Activated effector memory CD4-positive, alpha-beta T cell treated with Interleukin-2 at 50 U/mL for 16 hours (primary cell): ENCODE measurements around the gene SSH2.
"Not testable (repeated sequence)": the region's sequence is repeated elsewhere in the genome, so short reads cannot be mapped to it uniquely, and the experiment has no call there.

Experiments
- DNase-seq: peaks from one replicate; pipeline ENCODE4 v3.0.0-alpha.2; 2020

SSH2 gene

DNA sequence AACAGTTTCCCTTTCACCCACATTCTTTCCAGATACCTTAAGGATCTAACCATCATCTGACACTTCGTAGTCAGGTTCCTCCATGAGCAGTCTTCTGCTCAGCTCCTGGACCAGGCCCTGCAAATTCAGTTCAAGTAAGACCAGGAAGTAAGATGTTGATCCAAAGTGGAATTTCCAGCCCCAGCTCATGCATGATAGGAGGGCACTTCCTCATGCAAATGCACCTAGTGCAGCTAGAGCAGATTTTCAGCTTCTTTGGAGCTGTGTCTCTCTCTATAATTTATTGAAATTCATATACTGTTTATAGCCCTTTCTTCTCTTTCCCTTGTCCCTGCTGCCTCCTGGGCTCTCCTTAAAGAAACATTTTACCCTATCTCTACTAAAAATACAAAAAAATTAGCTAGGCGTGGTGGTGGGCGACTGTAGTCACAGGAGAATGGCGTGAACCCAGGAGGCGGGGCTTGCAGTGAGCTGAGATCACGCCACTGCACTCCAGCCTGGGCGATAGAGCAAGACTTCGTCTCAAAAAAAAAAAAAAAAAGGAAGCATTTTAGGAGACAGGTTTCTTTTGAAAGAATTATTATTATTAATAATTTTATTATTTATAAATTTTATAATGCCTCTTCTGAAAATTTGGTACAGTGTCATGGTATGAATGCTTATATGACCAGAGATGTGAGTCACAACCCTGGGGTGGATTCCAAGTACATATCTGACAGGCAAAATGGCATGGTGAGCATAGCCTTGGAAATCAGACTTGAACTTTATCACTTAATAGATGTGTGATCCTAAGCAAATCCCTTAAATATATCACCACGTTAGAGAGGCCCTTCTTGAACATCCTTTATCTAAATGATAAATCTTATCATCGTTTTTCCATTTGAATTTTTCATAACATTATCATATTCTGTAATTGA is 94.3 kb downstream of the SSH2 start:
- DNase-seq = no peak

DNA sequence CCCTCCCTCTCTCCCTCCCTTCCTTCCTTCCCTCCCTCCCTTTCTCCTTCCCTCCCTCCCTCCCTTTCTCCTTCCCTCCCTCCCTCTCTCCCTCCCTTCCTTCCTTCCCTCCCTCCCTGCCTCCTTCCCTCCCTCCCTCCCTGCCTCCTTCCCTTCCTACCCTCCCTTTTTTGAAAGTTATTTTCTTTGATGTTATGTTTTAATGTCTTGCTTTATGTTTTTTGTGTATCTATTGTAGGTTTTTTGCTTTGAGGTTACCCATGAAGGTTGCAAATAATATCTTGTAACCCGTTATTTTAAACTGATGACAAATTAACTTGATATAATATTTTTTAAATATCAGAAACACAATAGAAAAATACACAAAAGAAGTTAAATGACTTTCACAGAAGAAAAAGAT is 96.2 kb downstream of the SSH2 start:
- DNase-seq = no peak

DNA sequence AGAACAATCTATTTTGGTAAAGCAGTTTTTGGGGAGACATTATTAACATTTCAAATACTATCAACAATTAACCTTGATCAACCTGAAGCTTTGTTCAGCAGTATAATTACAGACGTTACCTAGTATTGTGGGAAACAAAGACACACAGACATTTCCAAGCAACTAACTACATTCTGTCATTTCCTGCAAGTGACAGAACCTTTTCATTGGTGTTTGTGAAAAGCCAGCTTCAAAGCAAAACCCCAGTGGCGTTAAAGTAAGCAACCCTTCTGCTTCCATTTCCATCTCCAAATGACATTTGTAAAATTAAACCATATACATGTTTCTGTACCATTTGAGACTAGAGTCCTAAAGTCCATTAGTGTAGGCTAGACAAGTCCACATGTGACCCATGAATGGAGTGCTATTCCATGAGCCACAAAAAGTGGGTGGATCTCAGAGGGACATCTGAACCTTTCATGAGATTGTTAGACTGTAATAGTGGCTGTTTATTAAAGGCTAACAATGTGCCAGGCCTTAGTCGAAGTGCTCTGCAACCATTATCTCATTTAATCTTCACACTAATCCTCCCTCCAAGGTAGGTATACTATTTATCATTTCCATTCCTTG is 101.2 kb downstream of the SSH2 start:
- no peak for DNase-seq

DNA sequence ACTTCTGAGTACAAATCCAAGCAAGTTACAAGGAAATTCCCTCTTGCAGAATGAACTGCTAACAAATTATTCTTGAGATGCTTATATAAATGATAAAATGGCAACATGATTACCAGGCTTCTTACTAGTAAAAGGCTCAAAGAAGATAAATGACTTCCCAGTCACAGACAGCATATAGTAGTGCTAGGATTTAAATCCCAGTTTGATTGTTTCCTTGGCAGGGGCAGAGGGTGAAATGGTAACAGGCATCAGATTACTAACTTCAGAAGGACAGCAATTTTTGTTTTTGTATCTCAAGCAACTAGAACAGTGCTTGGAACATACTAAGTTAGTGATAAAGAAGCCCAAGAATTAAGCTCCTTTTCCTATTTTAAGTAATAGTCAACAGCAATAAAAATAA is 102.8 kb downstream of the SSH2 start:
- DNase-seq = no peak

DNA sequence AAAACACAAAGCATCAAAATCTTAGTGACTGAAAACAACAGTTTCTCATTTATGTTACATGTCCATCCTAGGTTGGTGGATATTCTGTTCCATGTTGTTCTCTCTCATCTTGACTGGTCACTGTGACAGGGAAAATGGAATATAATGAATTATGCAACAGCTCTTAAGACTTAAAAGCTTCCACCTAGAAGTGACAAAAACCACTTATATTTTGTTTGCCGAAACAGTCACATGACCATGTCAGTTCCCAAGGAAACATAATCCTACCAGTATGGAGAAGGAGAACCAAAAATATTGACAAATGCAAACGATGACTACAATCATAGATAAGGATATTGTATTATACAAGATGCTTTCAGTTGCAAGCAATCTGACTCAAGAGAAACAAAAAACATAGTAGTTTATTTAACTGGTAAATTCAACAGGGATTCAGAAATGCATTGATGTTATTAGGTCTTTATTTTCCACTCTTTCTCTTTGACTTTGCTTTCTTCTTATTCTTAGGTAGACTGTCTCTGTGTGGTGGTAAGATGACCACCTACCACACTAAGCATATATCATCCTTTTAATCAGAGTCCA is 103.8 kb downstream of the SSH2 start:
- no peak for DNase-seq

DNA sequence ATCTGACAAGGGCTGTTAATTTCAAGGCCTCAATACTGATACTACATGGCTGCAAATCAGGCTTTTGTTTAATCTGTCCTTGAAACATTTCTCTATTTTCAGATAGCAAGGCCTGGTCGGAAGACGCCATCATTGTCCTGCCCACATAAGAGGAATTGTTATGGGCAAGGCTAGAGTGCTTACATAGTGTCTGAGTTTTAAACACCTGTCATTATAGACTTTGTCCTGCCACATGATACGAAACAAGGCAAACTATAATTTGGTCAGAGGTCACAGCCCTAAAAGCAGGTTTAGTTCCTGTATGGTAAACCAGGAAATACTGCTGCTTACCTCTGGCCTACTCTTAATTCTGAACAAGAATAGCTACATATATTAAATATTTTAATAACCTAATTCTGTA is 104.4 kb downstream of the SSH2 start:
- no peak for DNase-seq

DNA sequence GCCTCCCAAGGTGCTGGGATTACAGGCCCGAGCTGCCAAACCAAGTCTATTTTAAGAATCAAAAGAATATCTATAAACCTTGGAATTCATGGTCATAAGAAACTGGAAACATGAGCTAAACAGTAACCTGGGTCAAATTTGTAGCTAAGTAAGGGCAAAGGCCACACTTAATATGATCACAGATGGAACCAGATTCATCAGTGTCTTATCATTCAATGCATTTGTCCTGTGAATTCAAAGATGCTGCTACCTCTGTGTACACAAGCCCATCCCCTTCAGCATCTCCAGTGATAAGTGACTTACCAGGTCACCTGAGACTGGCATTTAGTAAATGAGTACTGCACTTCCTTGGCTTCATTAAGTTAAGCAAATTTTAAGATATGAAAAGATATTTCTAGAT is 108.1 kb downstream of the SSH2 start:
- no peak for DNase-seq

DNA sequence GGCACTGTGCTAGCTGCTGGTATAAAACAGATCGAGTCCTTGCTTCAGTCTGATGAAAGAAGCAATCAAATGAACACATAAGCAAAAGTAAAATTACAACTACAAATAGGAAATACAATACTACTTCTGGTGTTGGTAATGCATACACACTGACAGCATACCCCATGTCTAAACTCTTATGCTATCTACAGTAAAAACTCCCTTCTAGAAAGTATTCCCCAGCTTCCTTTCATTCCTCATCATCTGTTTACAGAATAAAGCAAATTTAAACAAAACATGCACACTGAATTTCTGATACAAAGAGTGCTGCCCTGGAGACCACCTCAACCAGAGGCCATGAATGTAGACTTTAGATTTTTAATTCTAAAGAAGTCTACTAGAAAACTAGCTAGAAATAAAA is 109.6 kb downstream of the SSH2 start:
- no peak for DNase-seq

DNA sequence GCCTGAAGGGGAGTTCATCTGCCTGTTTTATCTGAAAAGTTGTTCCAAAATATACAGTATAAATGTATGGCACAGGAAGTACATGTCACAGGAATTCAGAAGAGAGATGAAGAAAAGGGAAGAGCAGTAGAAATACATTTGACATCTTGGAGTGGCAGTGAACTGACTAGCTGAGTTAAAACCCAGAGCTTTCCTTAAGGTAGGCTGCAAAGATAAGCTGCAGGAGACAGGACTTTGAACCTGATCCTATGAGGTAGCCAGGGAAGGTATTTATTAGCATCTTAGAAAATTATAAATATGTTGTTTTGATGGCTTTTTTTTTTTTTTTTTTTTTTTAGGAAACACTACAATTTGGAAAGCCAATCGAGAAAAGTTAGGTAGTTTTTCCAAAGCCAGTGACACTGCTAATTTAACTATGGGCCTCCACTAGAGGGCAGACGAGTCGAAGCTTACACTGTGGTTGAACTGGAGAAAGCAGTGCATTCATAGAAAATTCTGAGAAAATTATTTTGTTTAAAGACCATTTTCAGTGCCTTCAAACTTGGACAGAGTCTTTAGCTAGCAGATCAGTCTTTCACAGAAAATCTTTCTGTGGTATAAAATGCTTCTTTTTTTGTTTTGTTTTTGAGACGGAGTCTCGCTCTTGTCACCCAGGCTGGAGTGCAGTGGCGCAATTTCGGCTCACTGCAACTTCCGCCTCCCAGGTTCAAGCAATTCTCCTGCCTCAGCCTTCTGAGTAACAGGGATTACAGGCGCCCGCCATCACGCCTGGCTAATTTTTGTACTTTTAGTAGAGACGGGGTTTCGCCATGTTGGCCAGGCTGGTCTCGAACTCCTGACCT is 122.3 kb downstream of the SSH2 start:
- peak; percentile 41 for DNase-seq

DNA sequence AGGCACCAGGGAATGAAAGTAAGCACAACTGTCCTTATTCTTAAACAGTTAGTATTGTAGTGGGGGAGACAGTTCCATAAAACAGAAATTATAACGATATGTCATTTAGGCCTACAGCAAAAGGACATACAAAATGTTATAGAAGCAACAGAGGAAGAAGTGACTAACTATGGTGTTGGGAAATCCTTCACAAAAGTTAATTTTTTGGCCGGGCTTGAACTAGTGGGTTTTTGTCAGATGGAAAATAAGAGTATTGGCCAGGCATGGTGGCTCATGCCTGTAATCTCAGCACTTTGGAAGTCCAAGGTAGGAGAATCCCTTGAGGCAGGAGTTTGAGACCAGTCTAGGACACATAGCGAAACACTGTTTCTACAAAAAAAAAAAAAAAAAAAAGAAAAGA is 127.8 kb downstream of the SSH2 start:
- no peak for DNase-seq

DNA sequence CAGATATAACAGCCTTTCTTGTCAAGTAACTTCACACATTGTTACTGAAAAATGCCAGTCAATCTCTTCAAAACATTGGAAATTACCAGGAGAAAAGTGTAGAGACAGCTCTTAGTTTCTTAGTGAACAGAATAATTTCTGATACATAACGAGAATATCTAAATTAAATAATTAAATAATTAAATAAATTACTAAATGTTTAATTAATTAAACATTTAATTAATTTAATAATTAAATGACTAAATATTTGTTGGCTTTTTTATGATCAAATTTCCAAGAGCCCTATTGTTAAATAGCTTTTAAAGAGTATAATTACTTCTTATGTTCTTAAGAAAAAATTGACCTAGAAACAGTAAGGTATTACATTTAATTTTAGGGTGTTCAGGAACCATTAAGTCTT is 129.6 kb downstream of the SSH2 start:
- no peak for DNase-seq

DNA sequence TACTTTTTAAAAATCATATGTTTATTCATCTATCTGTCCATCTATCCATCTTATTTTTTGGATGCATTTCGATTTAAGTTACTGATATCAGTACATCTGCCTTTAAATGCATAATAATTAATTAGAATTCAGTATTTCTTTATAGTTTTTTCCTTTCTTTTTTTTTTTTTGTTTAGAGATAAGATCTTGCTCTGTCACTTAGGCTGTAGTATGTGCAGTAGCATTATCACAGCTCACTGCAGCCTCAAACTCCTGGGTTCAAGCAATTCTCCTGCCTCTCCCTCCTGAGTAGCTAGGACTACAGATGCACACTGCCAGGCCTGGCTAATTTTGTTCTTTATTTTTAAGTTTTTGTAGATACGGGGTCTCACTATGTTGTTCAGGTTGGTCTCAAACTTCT is 133.4 kb downstream of the SSH2 start:
- no peak for DNase-seq

DNA sequence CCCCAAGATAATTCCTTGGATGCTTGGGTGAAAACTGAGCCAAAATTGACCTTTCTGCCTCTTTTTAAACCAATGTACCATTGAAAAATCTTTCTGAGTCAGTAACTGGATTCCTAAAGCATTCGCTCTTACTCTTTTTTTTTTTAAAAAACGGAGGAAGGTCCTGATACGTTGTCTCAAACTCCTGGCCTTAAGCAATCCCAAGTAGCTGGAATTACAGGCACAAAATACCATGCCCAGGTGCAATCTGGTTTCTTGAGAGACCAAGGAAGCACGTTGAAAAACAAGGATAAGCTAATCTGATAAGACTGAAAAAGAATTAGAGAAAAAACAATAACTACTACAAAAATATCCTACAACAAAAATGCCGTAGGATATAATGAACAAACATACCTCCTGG is 136.5 kb downstream of the SSH2 start:
- no peak for DNase-seq

DNA sequence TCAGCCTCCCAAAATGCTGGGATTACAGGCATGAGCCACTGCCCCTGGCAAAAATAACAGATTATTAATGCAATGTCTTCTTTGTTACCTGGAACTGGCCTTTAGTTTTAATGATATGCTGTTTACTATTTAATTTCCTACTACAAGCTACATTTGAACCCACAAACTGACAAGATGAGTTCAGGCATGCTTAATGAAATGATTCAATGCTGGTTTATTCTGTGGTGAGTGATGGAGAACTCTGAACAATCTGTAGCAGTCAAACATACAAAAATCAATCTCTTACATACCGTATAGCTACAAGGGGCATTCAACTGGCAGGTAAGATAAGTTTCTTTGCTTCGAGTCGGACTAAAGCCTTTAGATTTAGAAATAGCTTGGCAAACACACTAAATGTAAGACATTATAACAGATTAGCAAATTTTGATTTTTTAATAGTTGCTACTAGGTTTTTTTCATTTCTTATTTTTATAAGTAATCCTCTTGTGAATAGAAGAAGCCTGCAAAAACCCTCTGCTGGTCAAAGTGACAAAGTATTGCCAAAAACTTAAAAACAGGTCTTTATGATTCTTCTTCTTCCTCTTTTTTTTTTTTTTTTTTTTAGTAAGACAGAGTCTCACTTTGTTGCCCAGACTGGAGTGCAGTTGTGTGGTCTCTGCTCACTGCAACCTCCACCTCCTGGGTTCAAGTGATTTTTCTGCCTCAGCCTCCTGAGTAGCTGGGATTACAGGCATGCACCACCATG is 138.5 kb downstream of the SSH2 start:
- no peak for DNase-seq

DNA sequence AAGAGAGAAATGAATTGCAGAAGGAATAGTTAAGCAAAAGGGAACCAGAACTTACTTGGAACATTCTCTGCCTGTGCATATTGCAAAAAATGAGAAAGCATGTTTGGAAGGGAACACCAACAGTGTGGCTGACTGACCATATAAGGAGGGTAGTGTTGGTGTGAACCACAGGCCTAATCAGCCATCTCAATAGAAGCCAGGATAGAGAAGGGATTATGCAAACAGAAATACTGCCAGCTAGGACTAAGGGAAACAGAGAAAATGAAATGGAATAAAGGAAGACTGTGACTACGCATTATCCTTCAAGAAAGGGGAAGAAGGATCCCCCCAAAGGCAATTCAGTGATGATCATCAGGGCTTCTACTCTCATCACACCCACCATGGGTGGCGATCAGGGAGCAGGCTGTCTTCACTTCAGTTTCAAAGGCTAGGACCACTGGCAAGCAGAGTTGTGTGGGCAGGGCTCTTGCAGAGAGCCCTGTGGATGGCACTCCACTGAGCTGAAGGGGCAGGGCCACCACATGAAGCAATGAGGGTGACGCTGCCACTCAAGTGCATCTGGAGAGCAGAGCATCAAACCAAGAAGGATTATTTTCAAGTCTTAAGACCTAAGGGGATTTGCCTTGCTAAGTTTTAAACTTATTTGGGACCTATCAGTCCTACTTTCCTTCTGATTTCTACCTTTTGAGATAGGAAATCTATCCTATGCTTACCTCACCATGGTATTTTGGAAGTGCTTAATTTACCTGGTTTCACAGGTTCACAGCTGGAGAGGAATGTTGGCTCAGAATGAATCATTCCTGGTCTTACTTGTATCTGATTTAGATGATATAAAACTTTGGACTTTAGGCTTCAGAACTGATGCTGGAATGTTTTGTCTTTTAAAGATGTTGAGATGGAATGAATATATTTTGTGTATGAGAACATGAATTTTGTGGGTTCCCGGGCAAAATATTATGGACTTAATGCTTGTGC is 140.5 kb downstream of the SSH2 start:
- no peak for DNase-seq

DNA sequence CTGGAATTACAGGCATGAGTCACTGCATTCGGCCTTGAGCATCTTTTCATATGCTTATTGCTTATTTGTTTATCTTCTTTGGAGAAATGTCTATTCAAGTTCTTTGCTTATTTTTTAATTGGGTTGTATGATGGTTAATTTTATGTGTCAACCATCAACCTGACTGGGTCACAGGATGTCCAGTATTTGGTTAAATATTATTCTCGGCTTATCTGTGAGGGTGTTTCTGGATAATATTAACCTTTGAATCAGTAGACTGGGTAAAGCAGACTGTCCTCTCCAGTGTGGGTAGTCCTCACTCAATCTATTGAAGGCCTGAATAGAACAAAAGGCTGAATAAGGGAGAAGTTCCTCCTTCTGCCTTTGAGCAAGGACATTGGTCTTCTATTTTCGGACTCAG is 142.0 kb downstream of the SSH2 start:
- no peak for DNase-seq

DNA sequence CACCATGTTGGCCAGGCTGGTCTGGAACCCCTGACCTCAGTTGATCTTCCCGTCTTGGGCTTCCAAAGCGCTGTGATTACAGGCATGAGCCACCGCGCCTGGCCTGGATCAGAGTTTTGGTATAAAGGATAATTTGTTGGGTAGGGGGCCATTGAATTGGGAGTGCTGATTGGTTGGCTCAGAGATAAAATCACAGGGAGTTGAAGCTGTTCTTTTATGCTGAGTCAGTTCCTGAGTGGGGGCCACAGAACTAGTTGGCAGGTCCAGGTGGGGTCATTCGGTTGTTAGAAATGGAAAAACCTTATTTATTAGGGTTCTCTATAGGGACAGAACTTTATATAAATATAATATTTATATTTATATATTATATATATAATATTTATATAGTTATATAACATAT is 147.1 kb downstream of the SSH2 start:
- DNase-seq = no peak

DNA sequence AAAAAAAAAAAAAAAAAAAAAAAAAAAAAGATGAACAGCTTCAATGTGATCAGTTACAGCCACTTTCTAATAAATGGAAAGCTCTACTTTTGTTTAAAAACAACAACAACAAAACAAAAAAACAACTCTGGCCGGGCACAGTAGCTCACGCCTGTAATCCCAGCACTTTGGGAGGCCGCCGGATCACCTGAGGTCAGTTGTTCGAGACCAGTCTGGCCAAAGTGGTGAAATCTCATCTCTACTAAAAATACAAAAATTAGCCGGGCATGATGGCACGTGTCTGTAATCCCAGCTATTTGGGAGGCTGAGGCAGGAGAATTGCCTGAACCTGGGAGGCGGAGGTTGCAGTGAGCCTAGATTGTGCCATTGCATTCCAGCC is 150.2 kb downstream of the SSH2 start:
- DNase-seq = not testable (repeated sequence)

DNA sequence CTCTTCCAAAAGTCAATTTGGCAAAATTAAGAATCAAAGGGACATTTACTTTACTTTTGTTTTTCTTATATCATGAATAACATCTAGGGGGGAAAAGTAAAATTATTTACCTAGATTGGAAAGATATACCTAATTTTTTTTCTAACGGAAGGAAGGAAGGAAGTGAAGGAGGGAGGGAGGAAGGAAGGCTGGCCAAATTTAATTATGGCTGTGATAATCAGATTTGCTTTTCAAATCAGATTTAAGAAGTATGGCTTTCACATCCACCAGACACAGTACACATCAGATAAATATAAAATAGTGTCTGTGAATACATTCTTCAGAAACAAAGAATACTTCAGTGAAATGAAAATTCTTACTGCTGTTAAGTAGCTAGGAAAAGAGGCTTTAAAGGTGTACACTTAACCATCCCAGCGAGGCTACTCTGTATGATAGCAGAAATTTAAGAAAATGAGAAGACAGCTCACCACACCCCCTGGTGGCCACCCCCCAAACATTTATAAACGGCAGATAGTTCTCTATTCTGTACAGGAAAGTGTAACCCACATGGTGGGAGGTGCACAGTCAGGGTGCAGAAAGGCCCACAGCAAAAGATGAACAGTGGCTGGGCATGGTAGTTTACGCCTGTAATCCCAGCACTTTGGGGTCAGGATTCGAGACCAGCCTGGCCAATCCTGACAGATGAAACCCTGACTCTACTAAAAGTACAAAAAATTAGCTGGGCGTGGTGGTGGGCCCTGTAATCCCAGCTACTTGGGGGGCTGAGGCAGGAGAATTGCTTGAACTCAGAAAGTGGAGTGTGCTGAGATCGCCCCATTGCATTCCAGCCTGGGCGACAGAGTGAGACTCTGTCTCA is 150.8 kb downstream of the SSH2 start:
- DNase-seq = peak; percentile 67

DNA sequence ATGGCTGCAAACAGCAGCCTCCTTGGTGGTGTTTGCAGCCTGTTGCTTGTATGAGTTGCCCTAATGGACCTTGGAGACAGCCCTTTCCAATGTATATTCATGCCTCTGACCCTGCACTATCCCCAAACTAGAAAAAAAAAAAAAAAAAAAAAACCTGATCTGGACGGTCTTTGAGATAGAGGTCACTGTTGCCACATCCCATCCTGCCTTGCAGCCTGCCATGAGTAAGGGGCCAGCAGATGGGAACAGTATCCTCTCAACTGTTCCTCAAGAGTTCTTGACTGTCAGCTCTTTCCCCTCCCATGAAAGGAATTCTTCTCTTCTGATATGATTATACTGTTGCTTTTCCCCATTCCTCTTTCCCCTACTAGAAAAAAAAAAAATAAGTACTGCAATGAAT is 152.4 kb downstream of the SSH2 start:
- DNase-seq = no peak
